HepG2 (cell line): ENCODE data around the gene CA7. TPM values are rescaled to one million over a fixed set of nuclear protein-coding genes. Genes with fewer than 3 reads are reported as not detected.

Source experiments
- CHD2 ChIP-seq: IDR thresholded peaks from 2 replicates; pipeline ENCODE4 v1.6.1; 2011; ENCODE audit warnings: low read depth, low read length, improper control_type of control experiment
- CREM ChIP-seq, 2 experiments: sonication (generic) in 1 of 2; formaldehyde crosslinking in 1 of 2; IDR thresholded peaks; 2 replicates each; pipeline versions ENCODE4 v1.4.0 to v1.6.1; 2016 to 2020; ENCODE audit warnings: antibody characterized with exemption in 1 of 2, mild to moderate bottlenecking in 1 of 2, missing genetic modification reagents in 1 of 2
- IRX3 ChIP-seq: sonication (generic); formaldehyde crosslinking; IDR thresholded peaks from 2 replicates; pipeline ENCODE4 v1.8.1; 2023; ENCODE audit warnings: mild to moderate bottlenecking, low read depth, missing genetic modification reagents, borderline replicate concordance
- KLF13 ChIP-seq: sonication (generic); formaldehyde crosslinking; IDR thresholded peaks from 2 replicates; pipeline ENCODE4 v1.4.0; 2020; ENCODE audit warnings: mild to moderate bottlenecking, missing genetic modification reagents
- NCOA1 ChIP-seq: sonication (generic); formaldehyde crosslinking; IDR thresholded peaks from 2 replicates; pipeline ENCODE4 v1.9.0; 2021; ENCODE audit warnings: missing genetic modification reagents
- NFYB ChIP-seq: sonication (generic); formaldehyde crosslinking; IDR thresholded peaks from 2 replicates; pipeline ENCODE4 v1.4.0; 2020; ENCODE audit warnings: missing genetic modification reagents
- NFYC ChIP-seq: IDR thresholded peaks from 2 replicates; pipeline ENCODE4 v1.6.1; 2016; ENCODE audit warnings: missing genetic modification reagents, missing compliant biosample characterization
- PAWR ChIP-seq: sonication (generic); formaldehyde crosslinking; IDR thresholded peaks from 2 replicates; pipeline ENCODE4 v1.4.0; 2020; ENCODE audit warnings: missing genetic modification reagents, mild to moderate bottlenecking, borderline replicate concordance
- POLR2AphosphoS5 ChIP-seq: IDR thresholded peaks from 2 replicates; pipeline ENCODE4 v1.6.1; 2012; ENCODE audit warnings: low read depth, low read length
- RAD51 ChIP-seq: fragments of 450-650 bp; IDR thresholded peaks from 2 replicates; pipeline ENCODE4 v1.6.1; 2016; ENCODE audit warnings: borderline replicate concordance
- SRSF9 ChIP-seq: fragments of 200-400 bp; formaldehyde crosslinking; IDR thresholded peaks from 2 replicates; pipeline ENCODE4 v1.6.1; 2018; ENCODE audit warnings: borderline replicate concordance, mild to moderate bottlenecking, low read depth, low read length; ENCODE audit not compliant: insufficient read depth, poor library complexity, severe bottlenecking
- TAF1 ChIP-seq: sonication (generic); formaldehyde crosslinking; IDR thresholded peaks from 2 replicates; pipeline ENCODE4 v1.4.0; 2020; ENCODE audit warnings: missing genetic modification reagents
- TOE1 ChIP-seq: sonication (generic); formaldehyde crosslinking; IDR thresholded peaks from 2 replicates; pipeline ENCODE4 v1.4.0; 2020; ENCODE audit warnings: mild to moderate bottlenecking, missing genetic modification reagents
- ZBTB38 ChIP-seq: sonication (generic); formaldehyde crosslinking; IDR thresholded peaks from 2 replicates; pipeline ENCODE4 v1.5.1; 2020; ENCODE audit warnings: mild to moderate bottlenecking, missing genetic modification reagents
- ZNF207 ChIP-seq: fragments of 450-650 bp; IDR thresholded peaks from 2 replicates; pipeline ENCODE4 v1.6.1; 2016; ENCODE audit warnings: antibody characterized with exemption, borderline replicate concordance
- ZNF263 ChIP-seq: sonication (generic); formaldehyde crosslinking; IDR thresholded peaks from 2 replicates; pipeline ENCODE4 v1.4.0; 2020; ENCODE audit warnings: missing genetic modification reagents
- ZNF570 ChIP-seq: sonication (generic); formaldehyde crosslinking; IDR thresholded peaks from 2 replicates; pipeline ENCODE4 v1.4.0; 2020; ENCODE audit warnings: mild to moderate bottlenecking, missing genetic modification reagents, borderline replicate concordance
- ZNF572 ChIP-seq: sonication (generic); formaldehyde crosslinking; IDR thresholded peaks from 2 replicates; pipeline ENCODE4 v1.5.1; 2020; ENCODE audit warnings: mild to moderate bottlenecking, missing genetic modification reagents
- ZNF607 ChIP-seq: sonication (generic); formaldehyde crosslinking; IDR thresholded peaks from 2 replicates; pipeline ENCODE4 v1.5.1; 2020; ENCODE audit warnings: missing genetic modification reagents, mild to moderate bottlenecking, borderline replicate concordance
- ZNF75D ChIP-seq: sonication (generic); formaldehyde crosslinking; IDR thresholded peaks from 2 replicates; pipeline ENCODE4 v1.8.1; 2023; ENCODE audit warnings: missing genetic modification reagents, mild to moderate bottlenecking, borderline replicate concordance
- ZNF782 ChIP-seq: sonication (generic); formaldehyde crosslinking; IDR thresholded peaks from 2 replicates; pipeline ENCODE4 v1.4.0; 2020; ENCODE audit warnings: missing genetic modification reagents, mild to moderate bottlenecking, borderline replicate concordance
- polyA plus RNA-seq, 8 experiments: library from polyadenylated mRNA; depleted of rRNA in 3 of 8; stranded (reverse) in 7 of 8; unstranded in 1 of 8; fragments of >200 nt; fragmentation: Illumina TruSeq in 4 of 8; extraction: Trizol in 4 of 8; gene quantifications; 2 replicates each; pipeline versions ENCODE4 v1.2.1 to v1.2.3, GENCODE V29; 2011 to 2016; ENCODE audit warnings: low read depth in 4 of 8, missing spikeins in 1 of 8, mixed read lengths in 1 of 8; ENCODE audit not compliant: insufficient read depth in 1 of 8
- total RNA-seq, 5 experiments: library from RNA; depleted of rRNA; stranded (reverse); fragments of >200 nt; fragmentation: Illumina TruSeq; extraction: Trizol; gene quantifications; 2 replicates each; pipeline ENCODE4 v1.2.3, GENCODE V29; 2016; ENCODE audit warnings: low read depth in 1 of 5
- TF ChIP-seq, protein P1 (sequence below): sonication (generic); formaldehyde crosslinking; IDR thresholded peaks from 2 replicates; pipeline ENCODE4 v1.5.1; 2020; ENCODE audit warnings: mild to moderate bottlenecking, missing genetic modification reagents, borderline replicate concordance
- TF ChIP-seq, protein P2 (sequence below): sonication (generic); formaldehyde crosslinking; IDR thresholded peaks from 2 replicates; pipeline ENCODE4 v1.8.0; 2022; ENCODE audit warnings: mild to moderate bottlenecking, missing genetic modification reagents, borderline replicate concordance

The CA7 gene
- total and polyA plus RNA-seq, 2 of the 13 experiments (the other 11 are each of a cell fraction or from before 2014, with no cell fraction given) = not detected

DNA sequence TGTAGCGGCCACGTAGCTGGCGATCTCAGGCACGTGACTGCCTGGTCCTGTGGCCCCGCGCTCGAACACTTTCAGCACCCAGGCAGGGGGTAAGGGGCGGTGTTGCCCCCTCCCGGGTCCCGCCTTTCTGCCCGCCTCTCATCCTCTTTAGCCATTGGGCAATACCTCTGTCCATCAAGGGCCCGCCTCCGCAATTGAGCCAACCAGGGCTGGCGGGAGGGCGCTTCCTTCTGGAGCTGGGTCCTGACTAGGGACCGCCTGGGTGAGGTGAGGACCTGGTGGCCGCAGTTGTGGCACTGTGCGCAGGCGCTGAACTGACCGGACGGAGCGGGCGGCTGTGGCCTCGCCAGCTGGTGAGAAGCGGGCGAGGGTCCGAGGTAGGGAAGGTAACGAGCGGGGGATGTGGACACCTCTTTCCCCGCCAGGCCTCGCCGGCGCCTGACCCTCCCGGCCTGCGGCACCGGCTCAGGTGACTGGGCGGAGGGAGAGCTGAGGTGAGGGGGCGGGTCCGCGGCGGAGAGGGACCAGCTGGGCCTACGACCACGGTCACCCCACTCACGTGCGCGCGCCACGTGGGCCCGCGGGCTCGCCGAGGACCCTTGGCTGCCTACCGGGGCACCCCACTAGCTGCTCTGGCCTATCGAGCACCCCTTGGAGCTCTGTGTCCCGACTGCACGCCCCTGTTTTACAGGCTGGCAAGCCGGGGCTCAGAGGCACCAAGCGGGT, 36.2 kb downstream of the CA7 start, which contains the start of gene PDP2 (continued):
- TF ChIP-seq ZNF207 (no peak), ZNF782 (CRISPR knock-in tag) (no peak; the same call in 1 of the 2 replicates), CREM (IDR thresholded peaks at IDR 0.05) (peak; percentile 62; the same call in 1 of the 2 replicates), CREM (CRISPR knock-in tag; IDR thresholded peaks at IDR 0.05) (0 out of 2 replicates have a peak, but pooled peaks have one; percentile 16), ZNF75D (CRISPR knock-in tag) (peak; percentile 83; the same call in 1 of the 2 replicates), ZNF572 (CRISPR knock-in tag) (peak; percentile 12; the same call in 1 of the 2 replicates), ZBTB38 (CRISPR knock-in tag) (peak; percentile 89), POLR2AphosphoS5 (peak; percentile 86), TAF1 (CRISPR knock-in tag) (peak; percentile 91), SRSF9 (no peak), ZNF607 (CRISPR knock-in tag) (peak; percentile 96), ZNF570 (CRISPR knock-in tag) (0 out of 2 replicates have a peak, but pooled peaks have one; percentile 71), IRX3 (peak; percentile 84; the same call in 1 of the 2 replicates), TOE1 (CRISPR knock-in tag) (peak; percentile 86; the same call in 1 of the 2 replicates), PAWR (CRISPR knock-in tag) (no peak), CHD2 (no peak), KLF13 (CRISPR knock-in tag) (peak; percentile 89; the same call in 1 of the 2 replicates), NCOA1 (CRISPR knock-in tag) (peak; percentile 83; the same call in 1 of the 2 replicates), RAD51 (0 out of 2 replicates have a peak, but pooled peaks have one; percentile 12), NFYC (peak; percentile 100), ZNF263 (CRISPR knock-in tag) (peak; percentile 83), NFYB (peak; percentile 100)
- TF ChIP-seq, protein P1, sequence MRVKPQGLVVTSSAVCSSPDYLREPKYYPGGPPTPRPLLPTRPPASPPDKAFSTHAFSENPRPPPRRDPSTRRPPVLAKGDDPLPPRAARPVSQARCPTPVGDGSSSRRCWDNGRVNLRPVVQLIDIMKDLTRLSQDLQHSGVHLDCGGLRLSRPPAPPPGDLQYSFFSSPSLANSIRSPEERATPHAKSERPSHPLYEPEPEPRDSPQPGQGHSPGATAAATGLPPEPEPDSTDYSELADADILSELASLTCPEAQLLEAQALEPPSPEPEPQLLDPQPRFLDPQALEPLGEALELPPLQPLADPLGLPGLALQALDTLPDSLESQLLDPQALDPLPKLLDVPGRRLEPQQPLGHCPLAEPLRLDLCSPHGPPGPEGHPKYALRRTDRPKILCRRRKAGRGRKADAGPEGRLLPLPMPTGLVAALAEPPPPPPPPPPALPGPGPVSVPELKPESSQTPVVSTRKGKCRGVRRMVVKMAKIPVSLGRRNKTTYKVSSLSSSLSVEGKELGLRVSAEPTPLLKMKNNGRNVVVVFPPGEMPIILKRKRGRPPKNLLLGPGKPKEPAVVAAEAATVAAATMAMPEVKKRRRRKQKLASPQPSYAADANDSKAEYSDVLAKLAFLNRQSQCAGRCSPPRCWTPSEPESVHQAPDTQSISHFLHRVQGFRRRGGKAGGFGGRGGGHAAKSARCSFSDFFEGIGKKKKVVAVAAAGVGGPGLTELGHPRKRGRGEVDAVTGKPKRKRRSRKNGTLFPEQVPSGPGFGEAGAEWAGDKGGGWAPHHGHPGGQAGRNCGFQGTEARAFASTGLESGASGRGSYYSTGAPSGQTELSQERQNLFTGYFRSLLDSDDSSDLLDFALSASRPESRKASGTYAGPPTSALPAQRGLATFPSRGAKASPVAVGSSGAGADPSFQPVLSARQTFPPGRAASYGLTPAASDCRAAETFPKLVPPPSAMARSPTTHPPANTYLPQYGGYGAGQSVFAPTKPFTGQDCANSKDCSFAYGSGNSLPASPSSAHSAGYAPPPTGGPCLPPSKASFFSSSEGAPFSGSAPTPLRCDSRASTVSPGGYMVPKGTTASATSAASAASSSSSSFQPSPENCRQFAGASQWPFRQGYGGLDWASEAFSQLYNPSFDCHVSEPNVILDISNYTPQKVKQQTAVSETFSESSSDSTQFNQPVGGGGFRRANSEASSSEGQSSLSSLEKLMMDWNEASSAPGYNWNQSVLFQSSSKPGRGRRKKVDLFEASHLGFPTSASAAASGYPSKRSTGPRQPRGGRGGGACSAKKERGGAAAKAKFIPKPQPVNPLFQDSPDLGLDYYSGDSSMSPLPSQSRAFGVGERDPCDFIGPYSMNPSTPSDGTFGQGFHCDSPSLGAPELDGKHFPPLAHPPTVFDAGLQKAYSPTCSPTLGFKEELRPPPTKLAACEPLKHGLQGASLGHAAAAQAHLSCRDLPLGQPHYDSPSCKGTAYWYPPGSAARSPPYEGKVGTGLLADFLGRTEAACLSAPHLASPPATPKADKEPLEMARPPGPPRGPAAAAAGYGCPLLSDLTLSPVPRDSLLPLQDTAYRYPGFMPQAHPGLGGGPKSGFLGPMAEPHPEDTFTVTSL (CRISPR knock-in tag) = peak; percentile 42
- TF ChIP-seq, protein P2, sequence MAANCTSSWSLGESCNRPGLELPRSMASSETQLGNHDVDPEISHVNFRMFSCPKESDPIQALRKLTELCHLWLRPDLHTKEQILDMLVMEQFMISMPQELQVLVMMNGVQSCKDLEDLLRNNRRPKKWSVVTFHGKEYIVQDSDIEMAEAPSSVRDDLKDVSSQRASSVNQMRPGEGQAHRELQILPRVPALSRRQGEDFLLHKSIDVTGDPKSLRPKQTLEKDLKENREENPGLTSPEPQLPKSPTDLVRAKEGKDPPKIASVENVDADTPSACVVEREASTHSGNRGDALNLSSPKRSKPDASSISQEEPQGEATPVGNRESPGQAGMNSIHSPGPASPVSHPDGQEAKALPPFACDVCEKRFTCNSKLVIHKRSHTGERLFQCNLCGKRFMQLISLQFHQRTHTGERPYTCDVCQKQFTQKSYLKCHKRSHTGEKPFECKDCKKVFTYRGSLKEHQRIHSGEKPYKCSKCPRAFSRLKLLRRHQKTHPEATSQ = peak; percentile 80; the same call in 1 of the 2 replicates
